HCT116 (cell line): ENCODE results near the gene NTN5.

ENCODE experiments used
- EGR1 ChIP-seq: IDR thresholded peaks from 2 replicates; pipeline ENCODE4 v1.6.1; 2012; ENCODE audit warnings: low read depth
- EZH2 ChIP-seq: fragments of 200-600 bp; sonication (generic); IDR thresholded peaks from 2 replicates; pipeline ENCODE4 v1.6.1; 2017; ENCODE audit warnings: antibody characterized with exemption, mixed run types
- EZH2phosphoT487 ChIP-seq: fragments of 200-600 bp; IDR thresholded peaks from 2 replicates; pipeline ENCODE4 v1.6.1; 2018; ENCODE audit warnings: antibody characterized with exemption, borderline replicate concordance
- POLR2A ChIP-seq: IDR thresholded peaks from 2 replicates; pipeline ENCODE4 v1.7.0; 2011; ENCODE audit warnings: borderline replicate concordance; ENCODE audit not compliant: insufficient read depth, insufficient read length; ENCODE audit errors: extremely low read depth
- RAD21 ChIP-seq: IDR thresholded peaks from 2 replicates; pipeline ENCODE4 v1.6.1; 2012; ENCODE audit warnings: low read depth, mild to moderate bottlenecking
- SIN3A ChIP-seq: IDR thresholded peaks from 2 replicates; pipeline ENCODE4 v1.6.1; 2012; ENCODE audit warnings: low read depth
- TF ChIP-seq, protein P1 (sequence below), 3 experiments: fragments of 200-600 bp in 1 of 3; sonication (generic) in 1 of 3; IDR thresholded peaks in 2 of 3; conservative IDR thresholded peaks in 1 of 3; 2 replicates each; pipeline ENCODE4 v1.5.1; 2012 to 2017; ENCODE audit warnings: low read depth in 2 of 3, low read length in 2 of 3, antibody characterized with exemption in 1 of 3, borderline replicate concordance in 1 of 3, control low read depth in 1 of 3, mild to moderate bottlenecking in 1 of 3, mixed read lengths in 1 of 3, mixed run types in 1 of 3, moderate library complexity in 1 of 3; ENCODE audit not compliant: insufficient read depth in 1 of 3
- TF ChIP-seq, protein P2 (sequence below): IDR thresholded peaks from 2 replicates; pipeline ENCODE4 v1.6.1; 2011; ENCODE audit warnings: mild to moderate bottlenecking, low read length, moderate library complexity; ENCODE audit not compliant: insufficient replicate concordance; ENCODE audit errors: extremely low read depth

DNA sequence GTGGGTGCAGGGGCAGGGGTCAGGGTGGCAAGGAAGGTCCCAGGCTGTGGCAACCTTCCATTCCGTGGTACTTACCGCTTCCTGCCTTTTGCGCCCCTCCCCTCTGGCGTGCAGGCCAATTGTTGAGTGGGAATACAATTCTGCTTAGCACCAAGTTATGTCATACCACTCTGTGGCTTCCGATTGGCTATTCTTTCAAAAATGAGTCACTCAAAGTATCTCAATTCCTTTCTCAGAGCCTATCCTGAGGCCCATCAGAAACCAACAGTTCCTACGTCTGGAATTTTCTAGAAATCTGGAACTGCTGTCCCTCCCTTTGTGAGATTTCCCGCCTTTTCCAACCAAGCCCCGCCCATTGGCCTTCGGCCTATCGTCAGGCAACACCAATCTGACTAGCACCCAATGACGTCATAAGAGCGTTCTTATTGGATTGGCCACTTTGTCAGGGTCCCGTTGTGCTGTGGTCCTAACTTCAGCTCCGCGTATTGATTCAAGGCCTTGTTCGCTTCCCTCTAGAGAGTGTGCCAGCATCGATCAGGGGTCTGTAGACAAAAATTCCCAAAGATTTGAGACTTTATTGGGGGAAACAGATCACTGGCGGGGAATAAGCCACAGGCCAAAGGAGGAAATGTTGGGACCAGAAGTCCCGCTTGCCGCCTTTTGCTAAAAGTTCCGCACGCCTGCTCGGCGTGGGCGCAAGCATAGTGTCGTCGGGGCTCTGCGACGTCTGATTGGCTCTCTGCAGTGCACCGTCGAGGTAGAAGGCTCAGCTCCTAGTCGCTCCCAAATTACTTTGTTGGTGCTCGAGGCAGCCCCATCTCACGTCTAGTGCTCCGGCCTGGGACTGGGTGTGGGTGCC lies 11.7 kb downstream of the NTN5 start:
- TF ChIP-seq, protein P1, sequence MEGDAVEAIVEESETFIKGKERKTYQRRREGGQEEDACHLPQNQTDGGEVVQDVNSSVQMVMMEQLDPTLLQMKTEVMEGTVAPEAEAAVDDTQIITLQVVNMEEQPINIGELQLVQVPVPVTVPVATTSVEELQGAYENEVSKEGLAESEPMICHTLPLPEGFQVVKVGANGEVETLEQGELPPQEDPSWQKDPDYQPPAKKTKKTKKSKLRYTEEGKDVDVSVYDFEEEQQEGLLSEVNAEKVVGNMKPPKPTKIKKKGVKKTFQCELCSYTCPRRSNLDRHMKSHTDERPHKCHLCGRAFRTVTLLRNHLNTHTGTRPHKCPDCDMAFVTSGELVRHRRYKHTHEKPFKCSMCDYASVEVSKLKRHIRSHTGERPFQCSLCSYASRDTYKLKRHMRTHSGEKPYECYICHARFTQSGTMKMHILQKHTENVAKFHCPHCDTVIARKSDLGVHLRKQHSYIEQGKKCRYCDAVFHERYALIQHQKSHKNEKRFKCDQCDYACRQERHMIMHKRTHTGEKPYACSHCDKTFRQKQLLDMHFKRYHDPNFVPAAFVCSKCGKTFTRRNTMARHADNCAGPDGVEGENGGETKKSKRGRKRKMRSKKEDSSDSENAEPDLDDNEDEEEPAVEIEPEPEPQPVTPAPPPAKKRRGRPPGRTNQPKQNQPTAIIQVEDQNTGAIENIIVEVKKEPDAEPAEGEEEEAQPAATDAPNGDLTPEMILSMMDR (IDR thresholded peaks at IDR 0.05 in 2 of 3, conservative IDR thresholded peaks at IDR 0.05 in 1 of 3; ENCODE audit: borderline replicate concordance in 1 of 3, insufficient read depth in 1 of 3, low read depth in 2 of 3, low read length in 2 of 3), result no peak
- TF ChIP-seq EZH2phosphoT487 (no peak), EGR1 (no peak), RAD21 (no peak), SIN3A (no peak), POLR2A (no peak), EZH2 (no peak)
- TF ChIP-seq, protein P2, sequence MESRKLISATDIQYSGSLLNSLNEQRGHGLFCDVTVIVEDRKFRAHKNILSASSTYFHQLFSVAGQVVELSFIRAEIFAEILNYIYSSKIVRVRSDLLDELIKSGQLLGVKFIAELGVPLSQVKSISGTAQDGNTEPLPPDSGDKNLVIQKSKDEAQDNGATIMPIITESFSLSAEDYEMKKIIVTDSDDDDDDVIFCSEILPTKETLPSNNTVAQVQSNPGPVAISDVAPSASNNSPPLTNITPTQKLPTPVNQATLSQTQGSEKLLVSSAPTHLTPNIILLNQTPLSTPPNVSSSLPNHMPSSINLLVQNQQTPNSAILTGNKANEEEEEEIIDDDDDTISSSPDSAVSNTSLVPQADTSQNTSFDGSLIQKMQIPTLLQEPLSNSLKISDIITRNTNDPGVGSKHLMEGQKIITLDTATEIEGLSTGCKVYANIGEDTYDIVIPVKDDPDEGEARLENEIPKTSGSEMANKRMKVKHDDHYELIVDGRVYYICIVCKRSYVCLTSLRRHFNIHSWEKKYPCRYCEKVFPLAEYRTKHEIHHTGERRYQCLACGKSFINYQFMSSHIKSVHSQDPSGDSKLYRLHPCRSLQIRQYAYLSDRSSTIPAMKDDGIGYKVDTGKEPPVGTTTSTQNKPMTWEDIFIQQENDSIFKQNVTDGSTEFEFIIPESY, result no peak
